D341Med (cell line): ENCODE results near the gene EMID1.
A peak's percentile ranks its signal among the peaks of the same experiment; 100 is the strongest.
"Not testable (repeated sequence)": the region's sequence is repeated elsewhere in the genome, so short reads cannot be mapped to it uniquely, and the experiment has no call there.

ENCODE experiments used
- DNase-seq: peaks from one replicate; pipeline ENCODE4 v3.0.0; 2012; ENCODE audit warnings: low spot score

The EMID1 gene

DNA sequence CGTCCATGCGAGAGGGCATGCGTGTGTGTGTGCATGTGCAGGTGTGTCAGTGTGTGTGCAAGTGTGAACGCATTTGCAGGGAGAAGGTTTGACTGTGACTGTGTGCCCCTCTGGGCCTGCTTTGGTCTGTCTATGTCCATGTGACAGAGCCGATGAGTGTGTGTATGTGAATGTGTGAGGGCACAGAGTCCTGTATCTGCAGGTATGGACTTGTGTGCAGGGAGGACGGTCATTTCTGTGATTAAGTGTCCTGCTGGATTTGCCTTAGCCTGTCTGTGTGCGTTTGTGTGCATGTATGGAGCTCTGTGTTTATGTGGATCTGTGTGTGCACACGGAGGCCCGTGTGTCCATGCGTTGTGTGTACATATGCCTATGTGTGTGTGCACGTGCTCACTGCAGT, 5.4 kb downstream of the EMID1 start:
- no peak for DNase-seq

DNA sequence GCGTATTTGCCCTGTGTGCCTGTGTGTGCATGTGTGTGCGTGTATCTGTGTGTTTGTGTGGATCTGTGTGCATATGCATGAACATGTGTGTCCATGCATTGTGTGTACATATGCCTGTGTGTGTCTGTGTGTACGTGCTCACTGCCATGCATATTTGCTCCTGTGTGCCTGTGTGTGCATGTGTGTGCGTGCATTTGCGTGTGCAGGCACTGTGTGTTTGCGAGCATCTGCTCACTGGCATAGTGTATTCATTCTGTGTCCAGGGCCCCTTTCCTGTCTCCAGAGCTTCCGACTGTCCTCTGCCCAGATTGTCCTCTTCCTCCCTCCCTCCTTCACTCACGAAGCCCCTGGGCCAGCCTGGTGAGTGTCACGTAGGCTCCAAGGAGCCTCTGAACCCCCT, 5.8 kb downstream of the EMID1 start:
- DNase-seq = no peak

DNA sequence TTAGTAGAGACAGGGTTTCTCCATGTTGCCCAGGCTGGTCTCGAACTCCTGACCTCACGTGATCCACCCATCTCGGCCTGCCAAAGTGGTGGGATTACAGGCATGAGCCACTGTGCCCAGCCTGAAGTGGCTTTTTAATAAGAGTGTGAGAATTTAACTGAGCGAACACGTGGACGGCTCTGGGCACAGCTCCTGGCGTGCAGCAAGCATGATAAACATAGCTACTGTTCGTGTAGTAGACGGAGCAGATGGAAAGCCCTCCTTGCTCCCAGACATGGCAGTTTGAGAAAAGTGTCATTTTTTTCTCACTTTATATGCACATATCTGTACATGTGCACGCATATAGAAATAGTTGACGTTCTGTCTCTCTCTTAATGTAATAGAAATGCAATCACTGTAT, 7.0 kb downstream of the EMID1 start:
- no peak for DNase-seq

DNA sequence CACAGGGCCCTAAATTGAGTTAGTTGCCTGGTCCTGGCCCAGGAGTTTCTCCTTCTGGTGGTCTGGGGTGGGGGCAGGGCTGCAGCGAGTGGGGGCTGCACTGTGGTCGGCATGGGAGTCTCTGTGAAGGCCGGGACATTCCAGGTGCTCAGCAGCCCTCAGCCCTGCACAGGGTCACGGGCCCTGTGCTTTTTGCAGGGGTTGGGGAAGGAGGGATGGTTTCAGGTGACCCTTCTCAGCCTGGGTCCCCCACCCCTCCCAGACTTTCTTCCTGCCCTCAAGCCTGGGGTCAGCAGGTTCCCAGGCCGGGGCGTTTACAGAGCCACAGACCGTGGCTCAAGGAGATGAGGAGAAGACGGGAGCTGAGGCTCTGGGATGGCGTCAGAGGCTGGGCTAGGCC, 7.8 kb downstream of the EMID1 start:
- no peak for DNase-seq

DNA sequence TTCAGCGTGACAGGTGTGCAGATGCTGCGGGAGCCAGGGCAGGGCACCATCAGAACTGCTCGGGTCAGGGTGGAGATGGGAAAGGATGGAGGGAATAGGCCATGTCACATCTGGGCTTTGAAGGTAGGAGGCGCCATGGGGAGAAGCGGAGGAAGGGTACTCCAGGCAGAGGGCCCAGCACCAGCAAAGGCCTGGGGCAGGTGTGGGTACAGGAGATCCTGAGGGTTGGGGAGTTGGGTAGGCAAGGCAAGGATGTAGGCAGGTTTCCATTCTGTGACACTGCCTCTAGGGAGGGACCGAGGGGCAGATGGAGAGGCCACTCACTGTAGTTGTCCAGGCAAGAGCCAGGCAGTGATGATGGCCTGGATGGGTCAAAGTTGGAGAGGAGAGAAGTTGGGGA, 8.5 kb downstream of the EMID1 start:
- DNase-seq = peak; percentile 17

DNA sequence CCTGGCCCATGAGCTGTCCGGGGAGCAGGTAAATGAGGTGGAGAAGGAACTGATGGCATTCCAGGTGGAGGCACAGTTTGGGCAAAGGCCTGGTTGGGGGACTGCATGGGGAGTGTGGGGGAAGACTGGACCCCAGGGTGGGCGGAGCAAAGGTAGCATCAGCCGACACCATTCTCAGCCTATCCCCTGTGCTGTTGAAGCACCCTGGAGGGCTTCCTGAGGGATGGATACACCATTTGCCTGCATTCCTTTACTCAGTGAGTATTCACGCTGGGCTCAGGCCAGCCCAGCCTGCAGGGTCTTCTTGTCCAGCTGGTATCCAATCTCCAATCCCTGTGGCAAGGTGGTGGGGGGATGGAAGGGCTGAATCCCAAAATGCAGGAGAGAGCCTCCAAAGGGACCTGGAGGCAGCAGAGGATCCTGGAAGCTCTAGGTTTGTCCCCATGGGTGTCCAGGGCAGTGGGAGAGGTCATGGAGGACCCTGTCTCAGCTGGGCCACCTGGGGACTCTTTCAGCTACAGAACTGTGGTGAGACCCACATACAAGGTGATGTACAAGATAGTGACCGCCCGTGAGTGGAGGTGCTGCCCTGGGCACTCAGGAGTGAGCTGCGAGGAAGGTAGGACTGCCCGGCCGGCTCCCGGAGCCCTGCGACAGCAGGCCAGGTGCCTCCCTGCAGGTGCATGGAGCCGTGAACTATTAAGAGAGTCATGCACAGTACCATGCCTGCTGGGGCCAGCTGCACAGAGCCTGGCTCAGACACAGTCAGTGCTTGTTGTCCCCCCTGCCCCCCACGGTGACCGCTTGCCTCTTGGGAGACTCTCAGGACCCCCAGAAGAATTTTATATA, 9.5 kb downstream of the EMID1 start:
- DNase-seq = peak; percentile 27

DNA sequence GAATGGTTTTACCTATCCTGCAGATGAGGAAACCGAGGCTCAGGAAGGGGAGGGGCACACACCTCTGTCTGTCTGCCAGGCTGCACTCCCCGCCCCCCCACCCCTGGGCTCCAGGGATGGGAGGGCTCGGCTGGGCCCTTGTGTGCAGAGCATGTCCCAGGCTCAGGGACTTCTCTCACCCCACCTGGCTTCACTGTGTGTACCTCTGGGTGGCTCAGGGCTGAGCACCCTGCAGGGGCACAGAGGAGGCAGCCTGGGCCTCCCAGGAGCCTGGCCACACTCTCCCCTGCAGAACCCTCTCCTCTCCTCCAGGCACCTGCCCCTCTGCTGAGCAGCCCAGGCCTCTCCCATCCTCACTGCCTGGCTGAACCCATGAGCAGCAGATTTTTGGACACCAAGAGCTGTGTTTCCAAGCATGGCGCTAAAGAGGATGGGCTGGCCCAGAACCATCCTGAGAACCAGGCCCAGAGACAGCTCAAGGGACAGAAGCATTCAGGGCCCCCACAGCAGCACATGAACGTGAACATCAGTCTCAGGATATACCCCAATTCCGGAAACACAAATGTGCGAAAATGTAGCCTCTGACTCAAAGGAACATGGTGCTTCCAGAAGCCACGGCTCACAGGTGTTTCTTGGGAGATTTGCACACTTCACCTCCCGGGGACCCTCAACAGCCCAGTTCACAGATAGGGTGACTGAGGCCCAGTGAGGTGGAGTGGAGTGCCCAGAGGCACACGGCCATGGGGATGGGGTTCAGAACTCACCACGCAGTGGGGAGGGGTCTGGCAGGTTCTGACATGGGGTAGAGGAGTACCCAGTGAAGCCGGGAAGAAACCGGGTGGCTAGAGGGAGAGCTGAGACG, 10.5 kb downstream of the EMID1 start:
- peak; percentile 24 for DNase-seq

DNA sequence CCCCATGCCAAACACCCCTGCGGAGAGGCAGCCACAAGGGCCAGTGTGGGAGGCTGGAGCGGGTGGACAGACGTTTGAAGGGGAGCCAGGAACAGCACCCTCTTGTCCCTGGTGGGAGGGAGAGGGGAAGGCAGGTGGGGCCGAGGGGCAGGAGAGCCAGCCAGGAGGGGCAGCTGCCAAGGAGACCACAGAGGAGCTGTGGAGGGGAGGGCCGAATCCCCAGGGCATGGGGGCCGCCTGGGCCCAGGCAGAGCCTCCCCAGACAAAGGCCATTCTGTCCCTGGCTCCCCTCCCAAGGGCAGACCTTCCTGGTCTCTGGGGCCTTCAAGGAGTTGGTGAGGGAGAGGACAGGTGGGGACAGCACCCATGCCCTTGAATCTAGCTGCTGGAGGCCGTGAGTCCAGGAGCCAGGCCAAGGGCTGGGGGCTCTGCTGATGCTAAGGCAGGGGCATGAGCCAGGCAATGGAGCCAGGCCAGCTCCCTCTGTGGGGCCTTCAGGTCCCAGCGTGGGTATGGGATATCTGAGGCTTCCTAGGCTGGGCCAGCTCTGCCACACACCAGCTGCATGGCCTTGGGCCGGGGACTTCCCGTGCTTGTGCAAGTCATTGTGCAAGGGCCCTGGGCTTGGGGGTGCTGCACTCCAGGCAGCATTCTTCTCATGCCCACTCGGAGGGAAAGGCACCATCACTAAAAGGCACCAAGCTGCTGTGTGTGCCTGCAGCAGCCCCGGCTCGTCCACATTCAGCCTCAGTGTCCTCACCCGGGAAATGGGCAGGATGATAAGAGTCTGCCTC, 11.4 kb downstream of the EMID1 start:
- DNase-seq = peak; percentile 26

DNA sequence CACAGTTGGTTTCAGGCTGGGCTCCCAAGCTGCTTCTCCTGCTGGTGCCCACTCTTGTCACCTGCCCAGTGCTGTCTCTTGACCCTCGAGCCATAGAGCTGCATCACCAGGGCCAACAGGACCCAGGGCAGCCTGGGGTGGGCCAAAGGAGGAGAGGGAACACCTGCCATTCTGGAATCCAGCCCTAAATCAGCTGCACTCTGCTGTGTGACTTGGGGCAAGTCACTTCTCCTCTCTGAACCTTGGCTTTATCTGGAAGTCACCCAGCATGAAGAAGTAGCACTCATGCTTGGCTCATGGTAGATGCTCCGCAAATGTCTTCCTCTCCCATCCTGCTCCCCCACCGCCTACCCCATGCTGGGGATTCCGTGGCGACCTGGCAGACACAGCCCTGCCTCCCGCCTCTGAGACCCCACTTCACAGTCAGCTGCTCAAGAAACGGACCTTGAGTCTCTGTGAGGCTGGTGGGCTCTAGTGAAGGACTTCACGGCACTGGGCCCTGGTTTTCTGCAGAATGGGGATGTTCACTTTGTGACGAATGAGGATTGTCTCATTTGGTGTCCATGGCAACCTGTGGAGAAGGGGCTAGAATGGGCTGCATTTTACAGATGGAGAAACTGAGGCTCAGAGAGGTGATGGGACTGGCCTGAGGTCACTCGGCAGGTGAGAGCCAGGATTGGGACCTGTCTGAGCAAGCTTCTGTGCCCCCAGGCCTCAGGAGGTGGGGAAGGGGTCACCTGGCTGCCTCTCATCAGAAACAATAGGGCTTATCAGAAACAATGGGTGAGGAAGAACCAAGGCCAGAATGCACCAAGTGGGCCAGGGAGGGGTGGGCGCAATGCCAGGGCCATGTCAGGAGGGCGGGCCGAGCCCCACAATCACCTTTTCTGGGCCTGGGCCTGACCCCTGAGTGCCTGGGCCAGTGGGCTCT, 12.4 kb downstream of the EMID1 start:
- peak; percentile 29 for DNase-seq

DNA sequence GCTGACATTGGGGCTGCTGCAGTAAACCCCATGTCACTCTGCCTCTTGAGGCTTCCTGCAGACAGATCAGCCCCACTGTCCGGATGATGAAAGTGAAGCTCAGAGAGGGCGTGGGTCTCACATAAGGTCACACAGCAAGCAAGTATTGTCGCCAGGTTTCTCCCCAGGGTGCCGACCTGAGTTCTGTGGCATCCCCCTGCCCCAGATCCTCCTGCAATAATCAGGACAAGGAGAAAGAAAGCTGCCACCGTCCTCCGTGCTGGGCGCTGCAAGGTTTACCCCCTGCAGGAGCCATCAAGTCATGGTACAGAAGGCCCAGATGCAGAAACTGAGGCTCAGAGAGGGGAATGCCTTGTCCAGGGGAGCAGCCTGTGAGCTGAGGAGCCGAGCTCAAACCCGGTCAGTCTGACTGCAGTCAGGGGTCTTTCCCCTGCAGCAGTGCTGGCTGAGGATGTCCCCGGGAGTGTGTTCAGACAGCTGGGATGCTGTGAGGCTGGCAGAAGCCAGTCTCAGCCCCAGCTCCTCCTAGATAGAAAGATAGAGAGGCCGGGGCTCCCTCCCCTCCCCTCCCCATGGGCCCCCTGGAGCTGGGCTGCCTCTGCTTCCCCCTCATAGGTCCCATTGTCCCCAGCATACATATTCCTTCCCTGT, 13.2 kb downstream of the EMID1 start:
- peak; percentile 22 for DNase-seq

DNA sequence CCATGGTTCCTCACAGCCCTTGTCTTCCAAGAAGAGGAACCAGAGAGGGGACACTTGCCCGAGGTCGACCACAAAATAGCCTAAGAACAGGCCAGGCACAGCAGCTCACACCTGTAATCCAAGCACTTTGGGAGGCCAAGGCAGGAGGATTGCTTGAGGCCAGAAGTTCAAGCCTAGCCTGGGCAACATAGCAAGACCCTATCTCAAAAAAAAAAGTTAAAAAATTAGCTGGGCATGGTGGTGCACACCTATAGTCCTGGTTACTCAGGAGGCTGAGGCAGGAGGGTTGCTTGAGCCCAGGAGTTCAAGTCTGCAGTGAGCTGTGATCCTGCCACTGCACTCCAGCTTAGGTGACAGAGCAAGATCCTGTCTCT, 13.7 kb downstream of the EMID1 start:
- not testable (repeated sequence) for DNase-seq

DNA sequence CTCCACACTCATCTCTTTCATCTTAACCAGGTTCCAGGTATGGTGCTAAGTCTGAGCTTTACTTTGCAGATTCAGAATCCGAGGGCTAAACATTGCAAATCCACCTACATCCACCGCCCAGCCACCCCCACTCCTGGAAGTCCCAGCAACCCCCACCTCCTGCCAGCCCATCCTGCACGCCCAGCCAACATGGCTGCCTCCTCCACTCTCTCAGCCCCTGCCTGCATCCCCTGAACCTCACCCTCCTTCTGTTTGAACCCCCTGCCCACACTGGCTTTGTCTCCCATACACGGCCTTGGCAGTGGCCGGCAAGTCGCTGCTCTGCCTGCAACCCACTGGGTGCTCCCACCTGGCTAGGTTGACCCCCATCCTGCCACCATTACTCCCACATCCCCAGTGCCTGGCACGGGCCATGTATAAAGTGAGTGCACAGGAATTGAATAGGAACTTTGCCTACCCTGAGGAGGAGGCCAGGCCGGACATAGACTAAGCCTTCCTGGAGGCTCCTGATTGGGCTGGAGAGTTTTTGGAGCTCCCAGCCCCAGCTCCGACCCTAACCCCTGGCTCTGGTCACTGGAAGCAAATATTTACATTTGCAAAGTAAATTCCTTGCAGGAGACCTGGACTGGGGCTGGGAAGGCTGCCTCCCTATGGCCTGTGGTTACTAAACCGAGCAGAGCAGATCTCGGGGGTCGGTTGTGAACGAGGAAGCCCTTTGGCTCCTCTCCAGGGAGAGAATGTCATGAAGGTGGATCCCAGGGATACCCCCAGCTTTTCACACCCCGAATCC, 14.4 kb downstream of the EMID1 start:
- peak; percentile 22 for DNase-seq

DNA sequence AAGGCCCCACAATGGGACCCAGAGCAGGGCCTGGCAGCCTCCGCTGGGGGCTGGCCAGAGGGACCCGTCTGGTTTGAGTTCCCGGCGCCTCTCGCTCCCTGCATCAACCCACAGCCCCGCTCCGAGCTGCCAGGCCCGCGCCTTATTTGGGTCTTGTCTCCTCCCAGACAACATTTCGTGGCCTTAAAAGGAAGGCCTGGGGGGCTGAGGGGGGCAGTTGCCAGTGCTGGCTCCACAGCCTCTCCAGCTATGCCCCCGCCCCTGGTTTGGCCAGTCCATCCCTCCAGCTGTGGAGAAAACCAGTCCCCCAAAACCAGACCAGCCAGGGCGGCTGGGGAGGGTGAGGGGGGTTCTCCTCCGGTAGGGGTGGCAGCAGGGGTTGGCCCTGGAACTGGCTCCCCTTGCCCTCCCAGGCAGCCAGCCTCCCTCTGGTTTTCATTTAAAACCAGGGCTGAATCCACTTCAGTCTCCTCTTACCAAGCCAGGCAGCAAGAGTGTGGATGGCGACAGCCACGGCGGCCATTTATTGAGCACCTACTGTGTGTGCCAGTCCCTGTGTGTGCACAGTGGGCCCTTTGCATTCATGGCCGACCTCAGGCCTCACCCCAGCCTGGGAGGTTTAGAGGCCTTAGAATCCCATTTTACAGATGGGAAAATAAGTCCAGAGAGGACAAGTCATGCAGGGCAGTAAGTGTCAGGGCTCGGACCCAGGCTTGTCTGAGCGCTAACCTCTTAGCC, 18.6 kb downstream of the EMID1 start:
- peak; percentile 29 for DNase-seq

DNA sequence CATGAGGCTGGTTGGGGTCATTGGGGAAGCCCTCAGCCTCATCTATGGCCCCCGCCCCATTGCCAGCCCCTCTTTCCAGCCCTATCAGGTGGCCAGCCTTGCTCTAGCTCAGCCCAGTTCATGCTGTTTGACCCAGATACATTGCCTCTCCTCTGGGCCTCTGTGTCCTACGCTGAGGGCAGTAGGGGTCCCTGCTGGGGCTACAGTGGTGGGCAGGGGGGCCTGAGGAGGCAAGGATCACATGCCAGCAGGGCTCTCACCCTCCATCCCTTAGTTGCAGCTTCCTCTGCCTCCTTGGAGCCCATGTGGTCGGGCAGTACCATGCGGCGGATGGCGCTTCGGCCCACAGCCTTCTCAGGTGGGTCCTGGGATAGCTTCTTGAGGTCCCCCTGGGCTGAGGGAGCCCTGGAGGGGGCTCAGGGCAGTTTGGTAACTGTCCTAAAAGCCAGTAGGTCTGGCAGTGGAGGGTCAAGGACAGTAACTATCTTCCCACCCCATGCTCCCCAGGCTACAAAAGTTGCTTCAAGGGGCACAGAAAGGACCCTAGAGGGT, 19.2 kb downstream of the EMID1 start:
- peak; percentile 20 for DNase-seq

DNA sequence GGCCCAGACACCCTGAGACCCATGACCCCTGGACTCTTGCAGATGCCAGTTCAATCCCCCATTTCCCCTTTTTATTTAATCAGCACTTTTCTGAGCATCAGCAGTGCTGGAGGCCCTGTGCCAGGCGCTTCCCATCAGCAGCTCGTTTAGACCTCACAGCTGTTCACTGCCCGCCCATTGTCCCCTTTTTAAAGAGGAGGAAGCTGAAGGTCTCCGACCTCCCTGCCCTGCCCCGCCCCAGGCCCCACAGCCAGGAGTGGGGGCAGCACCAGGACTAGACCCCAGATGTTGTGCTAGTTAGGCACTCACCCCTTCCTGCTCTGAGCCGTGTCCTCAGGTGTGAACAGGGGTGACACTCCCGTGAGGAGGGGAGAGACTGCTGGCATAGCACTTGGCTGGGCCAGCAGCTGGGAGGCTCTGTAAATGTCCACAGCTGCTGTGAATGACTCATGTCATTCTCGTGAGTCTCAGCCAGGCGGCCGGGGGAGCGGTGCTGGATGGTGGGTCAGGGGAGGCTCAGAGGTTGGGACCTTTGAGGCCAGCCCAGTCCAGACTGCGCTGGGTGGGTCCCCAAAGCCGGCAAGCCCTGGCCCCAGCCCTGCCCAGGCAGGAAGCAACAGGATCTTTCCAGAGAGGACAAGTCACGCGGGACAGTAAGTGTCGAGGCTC, 19.9 kb downstream of the EMID1 start:
- peak; percentile 22 for DNase-seq

DNA sequence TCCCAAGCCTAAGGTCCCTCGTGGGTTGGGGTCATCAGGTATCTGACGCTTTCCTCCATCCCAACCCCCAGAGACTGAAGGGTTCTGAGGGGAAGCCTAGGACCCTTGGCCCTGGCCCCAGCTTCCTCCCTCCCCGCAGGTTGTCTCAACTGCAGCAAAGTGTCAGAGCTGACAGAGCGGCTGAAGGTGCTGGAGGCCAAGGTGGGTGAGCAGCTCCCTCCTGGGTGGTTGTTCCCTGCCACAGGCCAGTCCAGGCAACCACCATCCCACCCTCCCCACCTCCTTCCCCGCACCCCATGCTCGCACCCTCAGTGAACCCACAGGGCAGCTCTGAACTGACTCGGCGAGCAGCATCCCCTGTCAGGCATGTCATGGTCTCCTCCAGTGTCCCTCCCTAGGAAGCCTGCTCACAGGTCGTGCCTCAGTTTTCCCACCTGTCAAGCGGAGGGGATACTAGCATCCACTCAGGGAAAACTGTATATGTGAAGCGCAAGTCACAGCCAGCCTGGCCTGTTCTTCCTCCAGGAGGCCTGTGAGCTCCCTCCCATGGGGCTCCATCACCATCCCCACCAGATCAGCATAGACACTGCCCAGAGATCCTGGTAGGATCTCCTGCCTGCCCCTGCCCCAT, 20.8 kb downstream of the EMID1 start:
- peak; percentile 20 for DNase-seq

DNA sequence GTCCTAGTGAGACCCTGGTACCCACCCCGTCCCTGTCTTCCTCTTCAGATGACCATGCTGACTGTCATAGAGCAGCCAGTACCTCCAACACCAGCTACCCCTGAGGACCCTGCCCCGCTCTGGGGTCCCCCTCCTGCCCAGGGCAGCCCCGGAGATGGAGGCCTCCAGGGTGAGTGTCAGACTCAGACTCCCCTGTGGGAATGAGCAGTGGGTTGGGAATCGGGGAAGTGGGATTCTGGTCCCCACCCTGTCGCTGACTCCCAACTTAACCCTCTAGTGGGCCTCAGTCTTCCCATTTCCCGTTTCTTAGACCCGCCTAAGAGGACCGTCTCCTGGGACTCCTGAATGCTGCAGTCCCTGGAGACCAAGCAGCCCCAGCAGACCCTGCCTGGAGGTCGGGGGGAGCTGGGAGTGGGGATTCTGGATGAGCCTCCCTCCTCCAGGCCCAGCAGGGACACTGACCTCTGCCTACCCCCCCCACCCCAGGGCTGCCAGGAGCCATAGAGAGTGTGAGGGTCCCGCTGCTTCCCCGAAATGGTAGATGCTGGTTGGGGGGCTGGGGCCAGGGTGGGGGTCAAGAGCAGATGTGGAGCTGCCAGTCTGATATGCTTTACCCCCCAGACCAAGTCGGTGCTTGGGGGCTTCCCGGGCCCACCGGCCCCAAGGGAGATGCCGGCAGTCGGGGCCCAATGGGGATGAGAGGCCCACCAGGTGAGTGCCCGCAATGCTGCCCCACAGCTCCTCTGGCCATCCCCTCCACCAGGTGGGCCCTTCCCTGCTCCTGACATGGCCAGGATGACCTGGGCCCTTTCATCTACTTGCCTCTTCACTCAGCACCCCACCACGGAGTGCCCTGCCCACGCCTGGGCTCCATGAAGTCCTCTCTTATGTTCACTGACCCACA, 25.5 kb downstream of the EMID1 start:
- DNase-seq = peak; percentile 29
